ENCODE data around the gene CBFA2T2.

Gene CBFA2T2

DNA sequence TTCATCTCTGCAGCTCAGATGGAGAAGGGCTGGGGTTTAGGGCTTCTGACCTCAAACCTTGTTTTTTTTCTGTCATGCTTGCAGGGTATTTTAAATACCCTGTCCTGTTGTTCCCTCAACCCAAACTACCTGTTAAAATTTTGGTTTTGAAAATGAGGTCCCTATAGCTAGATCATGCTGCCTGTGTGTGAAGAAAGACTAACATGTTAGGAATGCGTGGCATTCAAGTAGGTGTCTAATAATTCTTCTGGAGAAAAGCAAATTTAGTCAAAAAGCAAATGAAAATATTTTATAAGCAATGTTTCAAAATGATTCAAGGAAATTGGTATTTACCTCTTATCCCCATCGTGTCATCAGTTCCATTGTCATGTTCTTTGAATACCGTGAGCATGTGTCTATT is 95.1 kb downstream of the CBFA2T2 start:
- no peak for DNase-seq

- no peak for DNase-seq
These were observed 95.5 kb downstream of the CBFA2T2 start for GRCh38 chr20:33585413-33585812.

- DNase-seq: no peak
These were observed 99.2 kb downstream of the CBFA2T2 start for GRCh38 chr20:33589059-33589458.

GRCh38 chr20:33591901-33592300 is 102.0 kb downstream of the CBFA2T2 start:
- DNase-seq: peak; percentile 3 to 47

GRCh38 chr20:33594743-33595142 is 104.8 kb downstream of the CBFA2T2 start:
- DNase-seq: no peak

GRCh38 chr20:33600414-33600813 is 110.5 kb downstream of the CBFA2T2 start:
- DNase-seq: no peak

- DNase-seq: no peak
These were observed 111.1 kb downstream of the CBFA2T2 start for GRCh38 chr20:33600981-33601380.

DNA sequence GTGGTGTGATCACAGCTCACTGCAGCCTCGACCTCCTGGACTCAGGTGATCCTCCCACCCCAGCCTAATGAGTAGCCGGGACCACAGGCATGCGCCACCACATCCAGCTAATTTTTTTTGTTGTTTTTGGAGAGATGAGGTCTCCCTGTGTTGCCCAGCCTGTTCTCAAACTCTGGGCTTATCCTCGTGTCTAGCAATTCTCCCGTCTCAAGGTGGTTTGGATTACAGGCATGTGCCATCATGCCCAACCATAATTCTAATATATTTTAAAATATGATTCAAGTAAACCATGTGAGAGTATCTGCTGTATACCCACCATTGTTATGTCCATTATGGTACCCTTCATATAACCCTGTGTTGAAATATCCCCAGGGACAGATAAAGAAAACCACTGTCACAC is 112.0 kb downstream of the CBFA2T2 start:
- DNase-seq: no peak

GRCh38 chr20:33602826-33603590 is 113.1 kb downstream of the CBFA2T2 start:
- no peak for DNase-seq

GRCh38 chr20:33604084-33604990 is 114.4 kb downstream of the CBFA2T2 start:
- DNase-seq: no peak

DNA sequence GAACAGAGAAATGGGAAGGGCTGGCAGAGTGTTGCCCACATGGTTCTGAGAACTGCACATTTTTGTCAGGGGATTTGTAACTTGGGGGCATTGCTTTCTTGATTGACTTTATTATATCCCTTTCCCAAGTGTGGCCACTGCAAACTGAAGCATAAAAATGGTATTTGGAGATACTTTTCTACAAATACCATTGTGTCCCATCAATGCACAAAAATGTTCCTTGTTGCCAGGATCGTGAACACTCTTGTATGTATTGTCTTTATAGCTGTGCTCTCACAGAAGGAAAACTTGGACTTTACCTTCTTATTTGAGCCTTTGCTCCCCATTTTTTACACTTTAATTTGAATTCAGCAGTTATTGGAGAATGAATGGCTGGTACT is 115.1 kb downstream of the CBFA2T2 start:
- no peak for DNase-seq

- no peak for DNase-seq
These were observed 116.3 kb downstream of the CBFA2T2 start for GRCh38 chr20:33606118-33606771.

DNA sequence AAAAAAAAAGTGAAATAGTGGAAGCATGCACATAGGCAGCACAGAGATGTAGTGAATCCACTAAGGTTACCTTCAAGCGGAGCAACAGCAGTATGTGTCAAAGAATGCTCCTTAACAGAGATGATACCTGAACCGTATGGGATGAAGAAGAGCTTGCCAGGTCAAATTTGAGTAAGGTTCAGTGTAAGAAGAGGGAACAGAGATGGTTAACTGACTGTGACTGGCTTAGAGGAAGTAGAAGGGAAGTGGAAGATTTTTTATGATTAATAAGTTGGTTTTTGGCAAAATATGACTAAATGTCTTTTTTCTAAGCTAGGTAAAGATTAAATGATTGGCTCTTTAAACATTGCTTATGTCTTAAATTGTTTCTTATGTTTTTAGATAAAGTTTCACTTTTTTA is 119.6 kb downstream of the CBFA2T2 start:
- no peak for DNase-seq

DNA sequence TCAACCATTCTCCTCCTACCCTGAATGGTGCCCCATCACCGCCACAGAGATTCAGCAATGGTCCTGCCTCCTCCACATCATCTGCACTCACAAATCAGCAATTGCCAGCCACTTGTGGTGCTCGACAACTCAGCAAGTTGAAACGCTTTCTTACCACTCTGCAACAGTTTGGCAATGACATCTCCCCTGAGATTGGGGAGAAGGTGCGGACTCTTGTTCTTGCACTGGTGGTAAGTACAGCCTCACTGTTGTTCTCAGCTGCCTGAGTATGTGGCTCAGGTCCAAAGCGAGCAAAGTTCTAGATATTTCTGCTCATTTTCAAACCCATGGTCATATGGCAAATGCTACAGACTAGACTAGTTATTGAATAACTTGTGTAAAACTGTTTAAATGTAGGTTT is 121.2 kb downstream of the CBFA2T2 start:
- no peak for DNase-seq

DNA sequence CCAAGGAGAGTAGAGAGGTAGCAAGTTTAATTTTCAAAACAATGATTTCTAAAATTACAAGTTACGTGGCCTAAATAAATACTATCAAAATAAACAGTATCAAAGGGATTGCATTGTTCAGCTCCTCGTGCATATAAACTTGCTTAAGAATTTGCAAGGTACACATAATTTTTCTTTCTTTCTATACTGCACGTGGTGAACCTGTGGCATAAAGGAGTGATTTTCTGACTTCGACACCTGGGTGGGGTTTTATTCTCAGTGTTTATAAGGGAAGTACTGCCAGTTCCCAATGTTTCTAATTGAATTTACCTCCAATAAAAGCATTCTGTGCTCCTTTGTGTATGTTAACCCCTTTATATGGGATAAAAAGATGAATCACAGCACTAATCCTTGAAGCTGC is 122.1 kb downstream of the CBFA2T2 start:
- DNase-seq: no peak

- no peak for DNase-seq
These were observed 132.0 kb downstream of the CBFA2T2 start for GRCh38 chr20:33621717-33622400.

GRCh38 chr20:33622705-33623365 is 132.9 kb downstream of the CBFA2T2 start:
- no peak for DNase-seq

DNA sequence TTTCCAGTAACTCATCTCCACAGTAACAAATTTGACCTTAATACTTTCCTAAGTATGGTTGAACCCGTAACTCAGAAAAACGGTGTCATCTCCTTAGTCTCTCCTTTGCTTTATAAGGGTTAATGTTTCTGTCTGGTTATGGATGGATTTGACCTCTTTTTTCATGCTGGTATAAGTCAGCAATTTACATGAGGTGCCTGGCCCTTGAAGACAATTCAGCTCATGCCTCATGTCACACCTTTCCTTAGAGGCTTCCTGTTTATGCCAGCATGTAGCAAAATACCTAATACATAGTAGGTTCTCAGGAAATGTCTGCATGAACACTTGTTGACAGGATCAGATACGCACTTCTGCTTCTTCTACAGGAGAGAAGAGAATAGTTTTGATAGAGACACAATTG is 134.5 kb downstream of the CBFA2T2 start:
- peak in 1 of 2 donors; percentile 44 for DNase-seq

DNA sequence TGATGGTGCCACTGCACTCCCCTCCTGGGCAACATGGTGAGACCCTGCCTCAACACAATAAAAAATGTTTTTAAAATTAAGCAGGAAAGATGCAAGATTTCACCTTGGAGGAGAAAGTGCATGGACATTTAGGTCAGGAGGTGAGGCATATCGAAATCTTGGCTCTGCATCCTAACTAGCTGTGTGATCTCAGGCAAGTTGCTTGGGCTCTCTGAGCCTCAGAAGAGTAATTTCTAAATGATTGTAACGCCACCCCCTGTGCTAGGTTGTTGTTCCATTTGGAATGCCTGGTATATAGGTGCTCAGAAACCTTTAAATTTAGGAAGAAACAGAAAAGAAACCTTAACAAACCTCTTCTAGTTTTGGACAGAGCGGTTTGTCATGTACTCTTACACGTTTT is 136.3 kb downstream of the CBFA2T2 start:
- no peak for DNase-seq

DNA sequence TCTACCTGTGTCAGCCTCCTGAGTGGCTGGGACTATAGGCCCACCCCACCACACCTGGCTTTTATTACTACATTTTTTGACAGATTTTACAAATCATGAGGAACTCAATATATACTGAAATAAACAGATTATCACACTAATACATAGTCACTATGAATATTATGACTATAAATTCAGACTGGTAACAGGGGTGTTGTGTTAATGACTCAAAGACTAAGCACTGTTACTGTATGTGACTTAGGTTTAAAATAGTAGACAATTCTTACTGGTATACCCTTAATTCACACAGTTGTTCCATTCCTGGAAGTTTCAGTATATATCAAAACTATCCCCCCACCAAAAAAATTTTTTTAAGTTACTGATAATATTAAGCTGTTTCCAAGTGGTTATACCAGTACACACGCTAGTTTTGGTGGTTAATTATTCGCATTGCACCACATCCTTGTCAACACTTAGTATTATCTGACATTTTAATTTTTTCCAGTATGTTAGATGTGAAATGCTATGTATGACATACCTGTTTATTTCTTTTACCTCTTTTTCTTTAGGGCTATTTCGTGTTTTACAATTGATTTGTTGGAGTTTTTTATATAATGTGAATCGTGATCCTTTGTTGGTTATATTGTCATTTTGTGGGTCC is 137.8 kb downstream of the CBFA2T2 start:
- no peak for DNase-seq

- no peak for DNase-seq
These were observed 139.6 kb downstream of the CBFA2T2 start for GRCh38 chr20:33629533-33629932.

DNA sequence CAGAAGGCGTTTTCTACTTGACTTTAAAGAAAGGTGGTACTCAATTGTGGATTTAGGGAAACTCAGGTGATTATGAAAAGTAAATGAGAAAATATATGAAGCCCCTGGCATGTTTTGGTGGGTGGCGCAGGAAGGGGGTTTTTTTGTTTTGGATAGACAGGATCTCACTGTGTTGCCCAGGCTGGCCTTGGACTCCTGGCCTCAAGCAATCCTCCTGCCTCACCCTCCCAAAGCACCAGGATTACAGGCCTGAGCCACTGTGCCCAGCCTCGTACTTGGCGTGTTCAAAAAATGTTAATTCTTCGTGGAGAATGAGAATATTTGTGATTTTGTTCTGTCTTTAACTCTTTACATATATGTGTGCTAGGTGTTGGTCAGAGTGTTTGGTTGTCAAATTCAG is 140.1 kb downstream of the CBFA2T2 start:
- no peak for DNase-seq

Measured in CD4-positive, alpha-beta T cell treated with Interferon alpha-2 for 1 hour (primary cell).